ENCODE results near the gene WNK1. TPM values are rescaled to one million over a fixed set of nuclear protein-coding genes. Genes with fewer than 3 reads are reported as not detected.
A peak's percentile ranks its signal among the peaks of the same experiment; 100 is the strongest.

Gene WNK1
- total and polyA plus RNA-seq, 2 donors from 2014 or later: 40.2 to 173 TPM

GRCh38 chr12:754851-755562 is 2.6 kb downstream of the WNK1 start:
- H3K27ac ChIP-seq (ENCODE audit: low read depth in 2 of 2, low read length in 2 of 2): no peak overlapping the region
- no peaks in the 10 kb centered on the region for H3K27me3 ChIP-seq (ENCODE audit: control insufficient read depth, insufficient read depth, low read length)
- H3K9ac ChIP-seq (ENCODE audit: low read length in 3 of 3): peak overlapping the region in 2 of 3 donors; percentile 27 to 34
- no peaks in the 10 kb centered on the region for H3K36me3 ChIP-seq (ENCODE audit: control insufficient read depth in 2 of 3, insufficient read depth in 3 of 3, low read length in 3 of 3)
- no peaks in the 10 kb centered on the region for H3K9me3 ChIP-seq (ENCODE audit: control insufficient read depth in 2 of 3, insufficient read depth in 1 of 3, low read length in 3 of 3)
- TF ChIP-seq CTCF (IDR thresholded peaks at IDR 0.05; ENCODE audit: borderline replicate concordance, extremely low read depth, insufficient read depth): peak; percentile 20
- intact Hi-C loops (cut with DNase I): no loop called here
- peak overlapping the region; percentile 70 to 82 (median 73) for H3K4me3 ChIP-seq (ENCODE audit: low read length in 3 of 3)
- H3K4me1 ChIP-seq (ENCODE audit: control insufficient read depth in 2 of 3, insufficient read depth in 2 of 3, low read depth in 1 of 3, low read length in 3 of 3): peaks cover 0 to 9% (median 7%) of the 10 kb centered on the region in 3 donors
- DNase-seq (peak in 2 of 5 donors; percentile 32 to 45), FAIRE-seq (no peak)

GRCh38 chr12:759628-760027 is 7.2 kb downstream of the WNK1 start:
- Histone ChIP-seq H3K27me3 (ENCODE audit: control insufficient read depth, insufficient read depth, low read length) (no peaks in the 10 kb centered on the region), H3K9me3 (ENCODE audit: control insufficient read depth in 2 of 3, insufficient read depth in 1 of 3, low read length in 3 of 3) (no peaks in the 10 kb centered on the region), H3K36me3 (ENCODE audit: control insufficient read depth in 2 of 3, insufficient read depth in 3 of 3, low read length in 3 of 3) (no peaks in the 10 kb centered on the region), H3K9ac (ENCODE audit: low read length in 3 of 3) (no peak overlapping the region), H3K4me3 (ENCODE audit: low read length in 3 of 3) (no peak overlapping the region), H3K27ac (ENCODE audit: low read depth in 2 of 2, low read length in 2 of 2) (no peak overlapping the region), H3K4me1 (ENCODE audit: control insufficient read depth in 2 of 3, insufficient read depth in 2 of 3, low read depth in 1 of 3, low read length in 3 of 3) (peaks cover 0 to 7% (median 0%) of the 10 kb centered on the region in 3 donors)
- DNase-seq (no peak), FAIRE-seq (no peak)
- intact Hi-C loops (cut with DNase I): no loop called here
- TF ChIP-seq CTCF (IDR thresholded peaks at IDR 0.05; ENCODE audit: borderline replicate concordance, extremely low read depth, insufficient read depth): no peak

- FAIRE-seq: no peak
- intact Hi-C loops (cut with DNase I): no loop called here
- no peaks in the 10 kb centered on the region for H3K36me3 ChIP-seq (ENCODE audit: control insufficient read depth in 2 of 3, insufficient read depth in 3 of 3, low read length in 3 of 3)
- no peak for TF ChIP-seq CTCF (IDR thresholded peaks at IDR 0.05; ENCODE audit: borderline replicate concordance, extremely low read depth, insufficient read depth)
- peaks cover 0 to 6% (median 0%) of the 10 kb centered on the region in 3 donors for H3K4me1 ChIP-seq (ENCODE audit: control insufficient read depth in 2 of 3, insufficient read depth in 2 of 3, low read depth in 1 of 3, low read length in 3 of 3)
- no peaks in the 10 kb centered on the region for H3K9me3 ChIP-seq (ENCODE audit: control insufficient read depth in 2 of 3, insufficient read depth in 1 of 3, low read length in 3 of 3)
- H3K27me3 ChIP-seq (ENCODE audit: control insufficient read depth, insufficient read depth, low read length): no peaks in the 10 kb centered on the region
- DNase-seq: no peak
- no peak overlapping the region for H3K4me3 ChIP-seq (ENCODE audit: low read length in 3 of 3)
- no peak overlapping the region for H3K9ac ChIP-seq (ENCODE audit: low read length in 3 of 3)
- no peak overlapping the region for H3K27ac ChIP-seq (ENCODE audit: low read depth in 2 of 2, low read length in 2 of 2)
These were observed 8.9 kb downstream of the WNK1 start for GRCh38 chr12:761256-761655.
